CD4-positive, CD25-positive, alpha-beta regulatory T cell (primary cell): Measurements from ENCODE around the gene MTG2. TPM values are rescaled to one million over a fixed set of nuclear protein-coding genes. Genes with fewer than 3 reads are reported as not detected.

Experiments used
- ATAC-seq, 2 donors: fragments of 150-1000 bp; cut with Tn5 transposase; one replicate each; pipeline ENCODE4 v1.10.0; 2021; ENCODE audit warnings: low read depth in 2 of 2, moderate number of reproducible peaks in 2 of 2, moderate library complexity in 1 of 2
- DNase-seq, 3 donors: peaks; one replicate each; pipeline versions ENCODE4 v3.0.0 to v3.0.0-alpha.2; 2012 to 2022; ENCODE audit warnings: mixed read lengths in 1 of 3
- H3K27ac ChIP-seq: one replicate; pipeline ENCODE4 v1.7.0; 2013; ENCODE audit warnings: mild to moderate bottlenecking, low read length; ENCODE audit not compliant: insufficient read depth, poor library complexity, severe bottlenecking
- H3K27me3 ChIP-seq: one replicate; pipeline ENCODE4 v1.7.0; 2013; ENCODE audit warnings: low read length; ENCODE audit not compliant: control insufficient read depth, insufficient read depth
- H3K36me3 ChIP-seq: one replicate; pipeline ENCODE4 v1.7.0; 2013; ENCODE audit warnings: mild to moderate bottlenecking, low read length, moderate library complexity; ENCODE audit not compliant: control insufficient read depth, insufficient read depth
- H3K4me1 ChIP-seq: 2 replicates; pipeline ENCODE4 v1.7.0; 2013; ENCODE audit warnings: mild to moderate bottlenecking, low read length; ENCODE audit not compliant: insufficient read depth, control insufficient read depth, poor library complexity, severe bottlenecking
- H3K4me3 ChIP-seq: one replicate; pipeline ENCODE4 v1.7.0; 2013; ENCODE audit warnings: low read depth, mild to moderate bottlenecking, low read length, moderate library complexity
- H3K9me3 ChIP-seq, 2 experiments: 1 replicate in 1 of 2; 2 replicates in 1 of 2; pipeline ENCODE4 v1.7.0; 2013; ENCODE audit warnings: low read length in 2 of 2, mild to moderate bottlenecking in 1 of 2, moderate library complexity in 1 of 2; ENCODE audit not compliant: control insufficient read depth in 2 of 2
- H3K27ac Mint-ChIP-seq, 3 donors: one replicate each; pipeline ENCODE4 v1.8.0; 2020 to 2022; ENCODE audit warnings: mild to moderate bottlenecking in 3 of 3, mixed read lengths in 3 of 3, moderate library complexity in 2 of 3
- H3K27me3 Mint-ChIP-seq: one replicate; pipeline ENCODE4 v1.8.0; 2022; ENCODE audit warnings: mild to moderate bottlenecking, mixed read lengths
- H3K36me3 Mint-ChIP-seq: one replicate; pipeline ENCODE4 v1.8.0; 2020; ENCODE audit warnings: mixed read lengths
- H3K4me1 Mint-ChIP-seq, 4 donors: one replicate each; pipeline ENCODE4 v1.8.0; 2020 to 2022; ENCODE audit warnings: mixed read lengths in 4 of 4, mild to moderate bottlenecking in 1 of 4
- H3K4me3 Mint-ChIP-seq, 4 donors: one replicate each; pipeline ENCODE4 v1.8.0; 2020 to 2022; ENCODE audit warnings: mild to moderate bottlenecking in 4 of 4, mixed read lengths in 4 of 4, moderate library complexity in 3 of 4
- H3K9me3 Mint-ChIP-seq, 7 donors: one replicate each; pipeline ENCODE4 v1.8.0; 2020 to 2022; ENCODE audit warnings: mixed read lengths in 7 of 7, mild to moderate bottlenecking in 3 of 7, moderate library complexity in 2 of 7
- polyA plus RNA-seq, 4 donors: library from polyadenylated mRNA; unstranded; fragments of 300-500 nt; fragmentation: Illumina TruSeq; gene quantifications; one replicate each; pipeline ENCODE4 v1.2.3, GENCODE V29; 2021
- total RNA-seq: library from RNA; stranded (reverse); gene quantifications from one replicate; pipeline ENCODE4 v1.2.3, GENCODE V29; 2022

The MTG2 gene
- total and polyA plus RNA-seq, 5 donors from 2014 or later: 17.5 to 23.6 (median 18.9) TPM

DNA sequence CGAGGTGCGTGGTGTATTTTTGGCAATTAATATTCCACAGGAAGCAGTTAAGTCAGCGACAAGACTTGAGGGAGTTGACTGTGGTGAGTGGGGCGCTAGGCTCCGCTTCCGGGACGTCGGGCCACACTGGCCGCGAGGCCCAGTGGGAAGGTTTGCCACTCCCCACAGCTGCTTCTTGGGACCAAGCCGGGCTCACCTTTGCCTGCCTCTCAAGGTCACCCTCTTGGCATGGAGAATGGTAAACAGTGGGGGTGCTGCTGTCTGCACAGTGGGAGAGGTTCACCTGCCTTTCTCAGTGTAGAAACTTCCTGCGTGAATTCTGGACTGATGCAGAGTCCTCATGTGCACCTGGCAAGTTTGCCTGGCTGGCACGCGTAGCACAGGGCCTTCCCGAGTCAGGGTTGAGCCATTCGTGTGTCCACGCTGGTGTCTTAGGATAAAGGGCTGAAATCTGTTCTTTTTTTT lies 61.8 kb downstream of the MTG2 start:
- Histone ChIP-seq H3K4me1 (peaks cover 21% of the 10 kb centered on the region), H3K27ac (no peak overlapping the region), H3K9me3 (no peaks in the 10 kb centered on the region), H3K4me3 (no peak overlapping the region), H3K27me3 (no peaks in the 10 kb centered on the region), H3K36me3 (peaks cover 15% of the 10 kb centered on the region)
- Mint-ChIP-seq H3K9me3 (no peaks in the 10 kb centered on the region), H3K4me3 (no peak overlapping the region), H3K27ac (peak overlapping the region in 1 of 3 donors; percentile 91), H3K4me1 (peaks cover 5 to 68% (median 28%) of the 10 kb centered on the region in 4 donors), H3K27me3 (no peaks in the 10 kb centered on the region), H3K36me3 (peaks cover 14% of the 10 kb centered on the region)
- DNase-seq (no peak), ATAC-seq (no peak)

DNA sequence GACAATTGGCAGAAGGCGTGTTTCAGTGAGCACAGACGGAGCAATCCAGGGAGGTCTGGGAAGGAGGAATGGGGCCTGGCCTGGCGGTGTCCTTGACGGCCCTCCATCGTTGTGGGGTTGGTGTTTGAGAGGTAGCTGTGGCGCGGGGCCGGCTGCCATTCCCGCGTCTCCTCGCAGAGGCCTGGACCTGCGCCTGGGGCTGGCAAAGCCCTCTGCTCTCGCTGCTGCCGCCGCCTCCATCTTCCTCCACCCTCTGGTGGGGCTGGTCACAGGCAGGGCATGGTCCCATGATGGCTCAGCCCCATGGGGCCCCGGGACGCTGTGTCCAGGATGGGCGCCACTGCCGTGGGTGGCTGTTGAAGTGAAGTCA lies 63.1 kb downstream of the MTG2 start:
- peaks cover 15% of the 10 kb centered on the region for H3K36me3 ChIP-seq
- H3K4me3 ChIP-seq: no peak overlapping the region
- peaks cover 11% of the 10 kb centered on the region for H3K4me1 ChIP-seq
- Mint-ChIP-seq H3K36me3 (peaks cover 14% of the 10 kb centered on the region), H3K27ac (no peak overlapping the region), H3K4me1 (peaks cover 0 to 63% (median 23%) of the 10 kb centered on the region in 4 donors), H3K4me3 (no peak overlapping the region), H3K9me3 (no peaks in the 10 kb centered on the region), H3K27me3 (no peaks in the 10 kb centered on the region)
- no peaks in the 10 kb centered on the region for H3K27me3 ChIP-seq
- DNase-seq (no peak), ATAC-seq (no peak)
- H3K9me3 ChIP-seq: no peaks in the 10 kb centered on the region
- H3K27ac ChIP-seq: no peak overlapping the region

DNA sequence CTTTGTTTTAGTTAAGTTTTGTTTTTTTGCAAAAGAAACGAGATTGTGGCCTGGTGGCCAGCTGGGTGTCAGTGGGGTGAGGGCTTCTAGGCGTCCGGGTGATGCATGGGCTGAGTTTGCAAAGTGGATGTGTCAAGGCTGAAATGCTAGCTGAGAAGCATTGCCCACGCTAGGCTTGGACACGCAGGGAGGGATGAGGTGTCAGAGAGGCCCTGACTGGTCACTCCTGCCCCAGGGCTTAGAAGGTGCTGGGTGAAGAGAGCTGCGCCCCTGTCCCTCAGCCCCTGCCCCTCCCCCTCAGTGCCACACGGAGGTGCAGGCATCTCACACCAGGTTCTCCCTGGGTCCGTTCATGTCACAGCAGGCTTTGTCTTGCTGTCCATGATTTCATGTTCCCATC lies 63.6 kb downstream of the MTG2 start:
- DNase-seq: no peak
- Histone ChIP-seq H3K4me3 (no peak overlapping the region), H3K27me3 (no peaks in the 10 kb centered on the region), H3K27ac (no peak overlapping the region), H3K36me3 (peaks cover 13% of the 10 kb centered on the region), H3K9me3 (no peaks in the 10 kb centered on the region), H3K4me1 (peaks cover 6% of the 10 kb centered on the region)
- H3K27ac Mint-ChIP-seq: no peak overlapping the region
- H3K36me3 Mint-ChIP-seq: peaks cover 12% of the 10 kb centered on the region
- no peak for ATAC-seq
- H3K4me3 Mint-ChIP-seq: no peak overlapping the region
- peaks cover 0 to 59% (median 20%) of the 10 kb centered on the region in 4 donors for H3K4me1 Mint-ChIP-seq
- H3K27me3 Mint-ChIP-seq: no peaks in the 10 kb centered on the region
- H3K9me3 Mint-ChIP-seq: no peaks in the 10 kb centered on the region

DNA sequence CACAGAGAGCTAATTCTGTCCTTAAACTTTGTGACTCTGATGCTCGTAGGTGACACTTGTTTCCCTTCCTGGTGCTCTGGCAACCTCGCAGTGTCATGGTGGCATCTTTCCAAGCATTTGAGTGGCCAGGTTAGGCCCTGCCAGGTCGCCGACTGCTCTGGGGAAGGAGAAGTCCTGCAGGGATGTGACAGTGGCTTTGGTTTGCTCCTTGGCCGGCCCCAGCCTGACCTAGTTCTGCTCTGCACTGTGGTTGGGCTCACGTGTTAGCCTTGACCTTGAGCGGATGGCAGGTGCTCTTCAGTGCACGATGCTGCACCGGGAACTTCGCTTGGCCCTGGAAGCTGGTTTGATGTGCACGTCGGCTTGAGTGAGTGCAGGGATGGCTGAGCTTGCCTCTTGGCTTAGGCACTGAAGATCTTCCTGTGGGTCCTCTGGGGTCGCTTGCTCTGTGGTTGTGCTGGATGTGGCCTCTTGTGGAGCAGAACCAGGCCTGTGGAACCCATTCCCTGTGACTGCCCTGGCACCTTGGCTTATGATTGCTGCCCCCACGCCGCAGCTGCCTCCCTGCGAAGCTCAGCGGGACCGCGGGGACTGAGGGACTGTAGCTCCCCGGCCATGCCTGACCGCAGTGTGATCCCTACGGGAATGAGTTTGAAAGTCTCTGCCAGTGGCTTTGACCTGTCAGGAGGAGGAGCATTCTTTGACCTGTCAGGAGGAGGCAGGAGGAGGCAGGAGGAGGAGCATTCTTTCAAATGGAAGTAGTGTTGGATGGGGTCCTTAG lies 64.2 kb downstream of the MTG2 start:
- Histone ChIP-seq H3K36me3 (peaks cover 11% of the 10 kb centered on the region), H3K27ac (no peak overlapping the region), H3K4me3 (no peak overlapping the region), H3K27me3 (no peaks in the 10 kb centered on the region), H3K9me3 (no peaks in the 10 kb centered on the region), H3K4me1 (no peaks in the 10 kb centered on the region)
- Mint-ChIP-seq H3K9me3 (no peaks in the 10 kb centered on the region), H3K27me3 (no peaks in the 10 kb centered on the region), H3K36me3 (peaks cover 5% of the 10 kb centered on the region), H3K27ac (peak overlapping the region in 1 of 3 donors; percentile 55), H3K4me1 (peaks cover 0 to 58% (median 14%) of the 10 kb centered on the region in 4 donors), H3K4me3 (peak overlapping the region in 1 of 4 donors; percentile 69)
- no peak for ATAC-seq
- DNase-seq: no peak

DNA sequence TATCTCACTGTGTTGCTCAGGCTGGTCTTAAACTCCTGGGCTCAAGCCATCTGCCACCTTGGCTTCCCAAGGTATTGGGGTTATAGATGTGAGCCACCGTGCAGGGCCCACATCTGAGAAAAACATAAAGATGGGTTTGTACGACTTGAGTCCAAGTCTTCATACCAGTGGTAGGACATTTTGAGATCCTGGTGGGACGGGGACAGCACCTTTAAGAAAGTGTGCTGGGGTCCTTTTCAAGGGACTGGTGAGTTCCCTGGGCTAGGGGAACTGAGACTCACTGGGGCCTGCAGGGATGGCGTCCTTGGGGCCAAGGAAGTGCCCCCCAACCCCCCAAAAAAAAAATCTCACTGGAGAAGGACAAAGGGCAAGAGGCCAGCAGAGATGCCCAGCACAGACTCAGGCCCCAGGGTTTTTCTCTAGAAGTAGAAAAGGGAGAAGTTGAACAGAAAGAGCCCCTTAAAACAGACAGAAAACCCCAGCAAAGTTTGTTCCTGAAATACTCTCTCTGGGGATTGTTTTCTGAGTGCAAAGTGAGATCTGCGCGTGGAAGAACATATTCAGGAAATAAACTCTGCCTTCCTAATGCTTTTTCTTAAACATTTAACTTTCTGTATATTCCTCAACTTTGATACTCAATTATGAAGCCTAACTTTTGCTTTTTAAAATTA lies 66.2 kb downstream of the MTG2 start:
- Histone ChIP-seq H3K36me3 (peaks cover 4% of the 10 kb centered on the region), H3K4me3 (no peak overlapping the region), H3K27ac (no peak overlapping the region), H3K27me3 (no peaks in the 10 kb centered on the region), H3K9me3 (no peaks in the 10 kb centered on the region), H3K4me1 (no peaks in the 10 kb centered on the region)
- Mint-ChIP-seq H3K27ac (no peak overlapping the region), H3K4me1 (peaks cover 0 to 57% (median 11%) of the 10 kb centered on the region in 4 donors), H3K4me3 (no peak overlapping the region), H3K36me3 (no peaks in the 10 kb centered on the region), H3K9me3 (peaks cover 0 to under 1% (median 0%) of the 10 kb centered on the region in 7 donors), H3K27me3 (no peaks in the 10 kb centered on the region)
- ATAC-seq: no peak
- no peak for DNase-seq

DNA sequence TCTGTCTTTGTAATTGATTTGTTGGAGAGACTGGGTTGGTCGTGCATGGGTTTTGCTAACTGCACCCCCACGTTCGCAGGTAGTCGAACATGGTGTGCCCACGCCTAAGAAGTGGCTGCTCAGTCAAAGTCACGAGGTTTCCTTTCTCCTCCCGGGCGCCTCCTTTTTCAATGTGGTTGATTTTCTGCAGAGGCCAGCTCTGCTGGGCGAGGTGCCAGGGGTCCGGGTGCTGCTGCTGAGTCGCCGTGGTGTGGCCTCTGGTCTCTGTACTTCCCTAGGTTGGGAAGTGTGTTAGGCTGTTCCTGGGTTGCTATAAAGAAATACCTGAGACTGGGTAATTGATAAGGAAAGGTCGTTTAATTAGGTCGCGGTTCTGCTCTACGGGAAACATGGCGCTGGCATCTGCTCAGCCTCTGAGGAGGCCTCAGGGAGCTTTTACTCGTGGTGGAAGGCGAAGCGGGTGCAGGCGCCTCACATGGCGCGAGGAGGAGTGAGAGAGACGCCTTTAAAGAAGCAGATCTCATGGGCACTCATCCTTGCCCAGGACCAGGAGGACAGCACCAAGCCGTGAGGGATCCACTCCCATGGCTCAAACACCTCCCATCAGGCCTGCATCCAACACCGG lies 69.6 kb downstream of the MTG2 start:
- no peak for ATAC-seq
- Mint-ChIP-seq H3K27ac (peak overlapping the region in 1 of 3 donors; percentile 15), H3K4me1 (peaks cover 0 to 45% (median 11%) of the 10 kb centered on the region in 4 donors), H3K9me3 (peaks cover 0 to 2% (median 0%) of the 10 kb centered on the region in 7 donors), H3K4me3 (no peak overlapping the region), H3K27me3 (no peaks in the 10 kb centered on the region), H3K36me3 (peaks cover 5% of the 10 kb centered on the region)
- Histone ChIP-seq H3K27me3 (no peaks in the 10 kb centered on the region), H3K4me1 (no peaks in the 10 kb centered on the region), H3K9me3 (no peaks in the 10 kb centered on the region), H3K27ac (no peak overlapping the region), H3K36me3 (peaks cover 15% of the 10 kb centered on the region), H3K4me3 (no peak overlapping the region)
- no peak for DNase-seq
